ENCODE results near the gene RAD18.

The RAD18 gene

DNA sequence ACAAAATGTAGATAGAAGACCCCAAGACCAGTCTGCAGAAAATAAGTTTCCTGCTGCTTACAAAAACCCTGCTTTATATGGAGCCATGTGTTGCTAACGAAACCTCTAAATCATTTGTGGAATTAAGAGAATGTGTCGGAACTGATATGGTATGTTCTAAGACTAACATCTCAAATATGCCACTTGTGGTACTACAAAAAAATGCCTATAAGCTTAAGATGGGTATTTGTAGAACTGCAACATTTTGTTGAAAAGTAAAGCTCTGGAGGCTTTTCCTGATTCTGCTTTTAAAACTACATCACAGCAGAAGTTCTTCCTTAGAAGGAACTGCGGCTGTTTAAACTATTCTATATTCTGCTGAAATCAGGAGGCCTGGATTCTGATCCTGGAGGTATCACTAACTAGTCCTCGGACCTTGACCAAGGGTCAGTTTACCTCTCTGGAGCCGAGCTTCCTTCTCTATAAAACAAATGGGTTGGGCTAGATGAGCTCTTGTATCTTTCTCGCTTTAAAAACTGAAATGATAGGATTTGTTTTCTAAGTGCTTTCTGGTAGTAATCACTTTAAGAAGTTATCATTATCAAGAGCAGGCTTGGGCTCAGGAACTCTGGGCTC, 74.9 kb downstream of the RAD18 start:
- no peak for FAIRE-seq
- TF ChIP-seq TAF1 (IDR thresholded peaks at IDR 0.05; ENCODE audit: borderline replicate concordance, low read depth, low read length) = no peak
- no peak for TF ChIP-seq POLR2A (IDR thresholded peaks at IDR 0.05; ENCODE audit: low read depth, low read length)
- TF ChIP-seq POLR2AphosphoS5 (IDR thresholded peaks at IDR 0.05; ENCODE audit: low read depth, low read length) = no peak
- DNase-seq (ENCODE audit: insufficient read length) = no peak

DNA sequence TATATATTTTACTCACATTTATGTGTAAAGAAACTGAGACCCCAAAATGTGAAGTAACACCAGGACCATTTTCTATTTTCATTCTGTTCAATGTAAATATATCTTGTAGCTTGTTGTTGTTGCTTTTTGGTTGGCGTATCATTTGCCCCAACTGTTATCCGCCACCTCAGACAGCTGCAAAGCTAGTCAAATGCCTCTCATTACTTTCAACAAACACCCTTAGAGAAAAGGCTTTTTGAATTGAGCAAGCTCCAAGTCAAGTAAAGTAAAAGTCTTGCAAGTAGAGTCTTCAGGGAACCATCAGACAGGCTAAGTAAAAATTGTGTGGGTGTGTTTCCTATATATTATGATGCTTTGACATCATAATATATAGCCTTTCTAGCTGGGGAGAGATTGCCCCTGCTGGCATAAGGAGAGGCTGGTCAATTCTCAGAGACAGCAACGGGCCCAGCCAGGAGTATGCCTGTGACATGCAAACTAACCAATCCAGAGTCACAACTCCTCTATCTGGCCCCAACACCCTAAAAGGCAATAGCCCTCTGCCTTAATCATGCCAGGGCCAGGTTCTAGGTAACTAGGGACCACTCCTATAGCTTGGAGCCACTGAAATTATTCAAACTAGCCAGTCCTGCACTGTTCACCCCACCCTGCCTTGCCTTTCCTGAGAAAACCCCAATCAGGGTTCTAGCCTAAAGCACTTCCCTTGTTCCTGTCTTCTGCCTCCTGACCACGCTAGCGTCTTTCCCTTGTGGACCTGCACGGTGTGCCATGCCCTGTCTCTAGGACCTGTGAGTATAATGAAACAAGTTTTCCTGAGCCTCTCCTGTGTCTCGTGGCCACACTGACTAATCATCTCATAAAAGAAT, 75.6 kb downstream of the RAD18 start:
- DNase-seq (ENCODE audit: insufficient read length) = no peak
- FAIRE-seq = no peak
- TF ChIP-seq TAF1 (IDR thresholded peaks at IDR 0.05; ENCODE audit: borderline replicate concordance, low read depth, low read length) (no peak), POLR2AphosphoS5 (IDR thresholded peaks at IDR 0.05; ENCODE audit: low read depth, low read length) (no peak), POLR2A (IDR thresholded peaks at IDR 0.05; ENCODE audit: low read depth, low read length) (no peak)

DNA sequence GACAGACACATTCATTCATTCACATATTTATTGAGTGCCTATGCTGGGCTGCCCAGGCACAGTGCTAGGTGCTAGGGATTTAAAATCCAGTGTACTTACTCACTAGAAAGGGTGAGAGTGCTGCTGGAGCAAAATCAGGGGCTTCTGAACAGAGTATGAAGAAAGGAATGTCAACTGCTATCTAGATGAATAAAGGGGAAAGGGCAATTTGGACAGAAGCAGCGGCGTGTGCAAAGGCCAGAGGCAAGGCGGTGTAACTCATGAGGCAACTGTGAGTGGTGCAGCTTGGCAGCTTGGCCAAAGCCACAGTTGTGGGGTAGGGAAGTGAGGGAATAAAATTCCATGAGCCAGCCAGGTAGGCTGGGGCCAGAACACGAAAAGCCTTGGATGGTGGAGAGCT, 76.7 kb downstream of the RAD18 start:
- TF ChIP-seq POLR2AphosphoS5 (IDR thresholded peaks at IDR 0.05; ENCODE audit: low read depth, low read length) = no peak
- TF ChIP-seq TAF1 (IDR thresholded peaks at IDR 0.05; ENCODE audit: borderline replicate concordance, low read depth, low read length) = no peak
- TF ChIP-seq POLR2A (IDR thresholded peaks at IDR 0.05; ENCODE audit: low read depth, low read length) = no peak

DNA sequence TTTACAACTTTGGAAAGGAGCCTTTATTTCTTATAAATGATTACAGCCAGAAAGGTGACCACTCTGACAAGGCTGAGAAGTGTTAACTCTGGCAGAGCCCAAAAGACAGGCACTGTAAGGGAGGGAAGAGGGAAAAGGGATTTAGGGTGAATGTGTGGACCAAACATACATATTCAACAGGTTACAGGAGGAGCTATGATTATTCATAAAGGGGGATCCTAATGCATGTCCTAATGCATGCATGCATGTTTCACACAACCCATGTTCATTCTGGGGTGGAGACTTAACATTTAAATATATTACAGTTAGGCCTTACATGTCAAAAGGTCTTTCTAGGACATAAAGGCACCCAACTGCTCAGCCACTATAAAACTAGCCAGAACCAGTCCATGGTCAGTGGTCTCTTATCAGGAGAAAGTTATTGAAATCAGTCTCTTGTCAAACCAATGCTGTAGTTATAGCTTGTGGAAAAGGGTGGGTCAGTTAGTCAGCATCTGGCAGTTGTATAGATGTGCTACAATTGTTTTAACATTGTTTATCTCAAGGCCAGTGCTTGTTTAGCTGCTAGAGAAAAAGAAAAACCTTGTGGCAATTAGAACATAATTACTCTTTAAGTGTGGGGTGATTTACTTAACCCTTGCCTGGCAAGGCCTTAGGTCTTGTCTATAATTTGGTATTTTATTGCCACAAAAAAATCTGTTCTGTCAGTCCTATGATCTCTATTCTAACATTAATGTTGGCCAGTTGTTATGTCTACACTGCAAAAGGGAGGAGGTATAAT, 77.5 kb downstream of the RAD18 start:
- no peak for DNase-seq (ENCODE audit: insufficient read length)
- no peak for TF ChIP-seq POLR2A (IDR thresholded peaks at IDR 0.05; ENCODE audit: low read depth, low read length)
- TF ChIP-seq TAF1 (IDR thresholded peaks at IDR 0.05; ENCODE audit: borderline replicate concordance, low read depth, low read length) = no peak
- no peak for TF ChIP-seq POLR2AphosphoS5 (IDR thresholded peaks at IDR 0.05; ENCODE audit: low read depth, low read length)
- FAIRE-seq = no peak

More for the DNA sequence above, 76.7 kb downstream of the RAD18 start:
- FAIRE-seq (no peak), DNase-seq (ENCODE audit: insufficient read length) (no peak)

DNA sequence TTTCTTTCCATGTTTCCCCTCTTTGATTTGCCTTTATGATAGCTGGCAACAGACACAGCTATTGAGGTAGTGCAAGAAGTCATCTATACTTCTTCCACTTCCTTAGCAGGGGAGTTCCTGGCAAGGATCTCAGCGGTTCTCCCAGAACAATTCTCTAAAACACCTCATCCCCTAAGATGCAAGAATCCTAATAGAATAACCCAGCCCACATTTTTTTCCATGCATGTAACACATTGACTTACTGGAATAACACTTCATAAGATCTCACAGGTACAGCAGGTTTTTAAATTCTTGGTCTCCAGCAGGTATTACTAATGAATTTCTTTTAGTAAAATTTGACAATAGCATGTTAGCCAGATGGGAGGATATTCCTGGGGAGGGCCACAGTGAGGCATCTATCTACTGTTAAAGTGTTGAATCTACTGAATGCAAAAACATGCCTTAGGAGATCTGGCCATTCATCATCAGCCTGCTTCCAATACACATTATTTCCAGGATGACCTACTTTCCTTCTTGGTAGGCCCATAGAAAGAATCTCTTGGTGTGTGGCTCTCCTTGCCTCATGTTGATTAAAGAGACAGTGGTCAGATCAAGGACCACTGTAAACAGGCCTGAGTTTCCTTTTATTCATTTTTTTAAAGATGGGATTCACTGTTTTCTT, 78.5 kb downstream of the RAD18 start:
- DNase-seq (ENCODE audit: insufficient read length) = no peak
- TF ChIP-seq TAF1 (IDR thresholded peaks at IDR 0.05; ENCODE audit: borderline replicate concordance, low read depth, low read length) (no peak), POLR2AphosphoS5 (IDR thresholded peaks at IDR 0.05; ENCODE audit: low read depth, low read length) (no peak), POLR2A (IDR thresholded peaks at IDR 0.05; ENCODE audit: low read depth, low read length) (no peak)
- no peak for FAIRE-seq

DNA sequence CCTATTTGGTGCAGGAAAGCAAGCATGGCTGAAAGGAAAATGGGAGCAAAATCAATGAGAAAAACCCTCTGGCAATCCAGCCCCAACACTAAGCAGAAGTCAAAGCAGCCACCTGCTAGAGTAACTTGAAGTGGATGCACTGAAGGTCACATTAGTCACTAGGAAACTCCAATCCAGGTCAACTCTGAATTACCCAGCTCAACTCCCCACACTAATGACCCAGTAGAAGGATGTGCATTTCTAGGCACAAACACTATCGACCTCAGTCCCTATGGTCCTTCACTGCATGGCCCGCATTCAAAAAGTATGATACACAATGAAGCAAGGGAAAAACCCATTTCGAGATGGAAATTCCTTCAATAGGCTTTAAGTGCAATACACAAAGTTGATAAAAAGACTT, 80.6 kb downstream of the RAD18 start:
- TF ChIP-seq TAF1 (IDR thresholded peaks at IDR 0.05; ENCODE audit: borderline replicate concordance, low read depth, low read length) = no peak
- no peak for TF ChIP-seq POLR2A (IDR thresholded peaks at IDR 0.05; ENCODE audit: low read depth, low read length)
- no peak for TF ChIP-seq POLR2AphosphoS5 (IDR thresholded peaks at IDR 0.05; ENCODE audit: low read depth, low read length)

DNA sequence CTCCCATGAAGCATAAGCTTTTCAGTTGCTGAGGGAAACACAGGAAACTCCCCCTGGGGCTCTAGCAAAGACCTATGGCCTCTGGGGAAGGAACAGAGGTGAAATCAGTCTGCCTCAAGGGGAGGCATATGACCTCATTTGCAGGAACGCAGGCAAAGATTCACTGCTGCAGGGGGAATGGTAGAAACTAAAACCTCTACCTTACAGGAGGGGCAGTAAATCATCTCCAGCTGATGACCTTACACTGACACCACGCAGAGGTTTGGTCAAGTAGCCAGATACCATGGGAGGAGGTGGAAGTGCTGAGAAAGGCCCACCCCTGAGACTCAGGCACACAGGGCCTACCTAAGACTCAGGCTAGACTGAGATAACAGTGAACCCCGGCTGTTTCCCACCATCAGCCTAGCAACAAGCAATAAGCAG, 81.1 kb downstream of the RAD18 start:
- no peak for FAIRE-seq
- TF ChIP-seq POLR2AphosphoS5 (IDR thresholded peaks at IDR 0.05; ENCODE audit: low read depth, low read length) (no peak), POLR2A (IDR thresholded peaks at IDR 0.05; ENCODE audit: low read depth, low read length) (no peak), TAF1 (IDR thresholded peaks at IDR 0.05; ENCODE audit: borderline replicate concordance, low read depth, low read length) (no peak)
- no peak for DNase-seq (ENCODE audit: insufficient read length)

More for the DNA sequence above, 80.6 kb downstream of the RAD18 start:
- DNase-seq (ENCODE audit: insufficient read length) (no peak), FAIRE-seq (peak; percentile 27)

DNA sequence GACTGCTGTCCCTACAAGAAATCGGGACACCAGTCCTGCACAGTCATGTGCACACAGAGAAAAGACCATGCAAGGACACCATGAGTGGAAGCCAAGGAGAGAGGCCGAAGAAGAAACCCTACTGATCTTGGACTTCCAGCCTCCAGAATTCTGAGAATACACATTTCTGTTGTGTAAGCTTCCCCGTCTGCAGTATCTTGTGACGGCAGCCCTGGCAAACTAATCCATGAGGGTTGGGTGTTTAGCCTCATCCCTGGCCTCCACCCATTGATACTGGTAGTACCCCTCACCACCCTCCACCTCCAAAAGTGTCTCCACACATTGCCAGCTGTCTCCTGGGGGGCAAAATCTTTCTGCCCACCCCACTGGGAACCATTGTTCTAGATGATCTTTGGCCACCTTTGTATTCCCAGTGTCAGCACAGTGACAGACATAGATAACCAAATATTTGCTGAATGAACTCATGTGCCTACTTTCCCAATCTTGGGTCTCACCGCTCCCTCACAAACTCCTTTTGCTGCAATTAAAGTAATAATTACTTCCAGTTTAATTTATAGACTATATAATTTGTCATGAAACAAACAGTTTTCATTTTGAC, 83.8 kb downstream of the RAD18 start:
- DNase-seq (ENCODE audit: insufficient read length) (no peak), FAIRE-seq (no peak)
- no peak for TF ChIP-seq POLR2A (IDR thresholded peaks at IDR 0.05; ENCODE audit: low read depth, low read length)
- TF ChIP-seq POLR2AphosphoS5 (IDR thresholded peaks at IDR 0.05; ENCODE audit: low read depth, low read length) = no peak
- TF ChIP-seq TAF1 (IDR thresholded peaks at IDR 0.05; ENCODE audit: borderline replicate concordance, low read depth, low read length) = no peak

DNA sequence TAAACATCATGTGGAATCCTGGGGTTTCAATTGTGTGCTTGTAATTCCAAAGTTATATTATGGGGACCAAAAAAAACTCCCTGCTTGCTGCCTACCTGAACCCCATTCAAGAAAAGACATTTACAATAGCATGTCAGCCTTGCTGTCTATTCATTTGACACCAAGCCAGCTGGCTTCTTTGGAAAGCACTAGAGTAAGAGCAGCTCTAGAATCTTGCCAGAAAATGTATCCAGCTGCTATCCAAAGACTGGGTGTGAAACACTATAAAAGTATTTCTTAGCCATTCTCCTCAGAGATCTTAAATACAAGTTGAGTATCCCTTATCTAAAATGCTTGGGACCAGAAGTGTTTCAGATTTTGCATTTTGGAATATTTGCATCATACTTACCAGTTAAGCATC, 87.4 kb downstream of the RAD18 start:
- TF ChIP-seq POLR2AphosphoS5 (IDR thresholded peaks at IDR 0.05; ENCODE audit: low read depth, low read length) = no peak
- TF ChIP-seq POLR2A (IDR thresholded peaks at IDR 0.05; ENCODE audit: low read depth, low read length) = no peak
- no peak for TF ChIP-seq TAF1 (IDR thresholded peaks at IDR 0.05; ENCODE audit: borderline replicate concordance, low read depth, low read length)
- DNase-seq (ENCODE audit: insufficient read length) = no peak

DNA sequence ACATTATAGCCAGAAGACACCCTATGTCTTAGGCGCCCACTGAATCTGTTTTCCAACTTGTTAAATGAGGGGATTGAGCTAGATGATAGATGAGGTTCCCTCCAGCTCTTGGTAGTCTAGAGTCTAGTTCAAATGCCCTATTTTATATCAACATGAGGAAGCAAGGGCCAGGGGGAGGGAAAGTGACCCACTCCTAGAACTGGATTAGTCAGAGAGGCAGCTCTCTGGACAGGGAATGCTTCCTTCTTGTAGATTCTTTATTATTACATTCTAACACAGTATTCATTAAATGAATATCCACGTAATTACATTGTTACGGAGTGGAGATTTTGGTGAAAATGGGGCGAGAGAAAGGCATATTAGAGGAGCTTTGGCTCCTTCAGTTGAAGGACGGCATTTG, 89.5 kb downstream of the RAD18 start:
- TF ChIP-seq POLR2A (IDR thresholded peaks at IDR 0.05; ENCODE audit: low read depth, low read length) (no peak), POLR2AphosphoS5 (IDR thresholded peaks at IDR 0.05; ENCODE audit: low read depth, low read length) (no peak), TAF1 (IDR thresholded peaks at IDR 0.05; ENCODE audit: borderline replicate concordance, low read depth, low read length) (no peak)
- FAIRE-seq (no peak), DNase-seq (ENCODE audit: insufficient read length) (no peak)

More for the DNA sequence above, 87.4 kb downstream of the RAD18 start:
- FAIRE-seq = no peak
